H9 (cell line): ENCODE measurements around the gene STPG1. TPM values are rescaled to one million over a fixed set of nuclear protein-coding genes. Genes with fewer than 3 reads are reported as not detected.

Source experiments
- DNase-seq: peaks from one replicate; pipeline ENCODE4 v3.0.0-alpha.2; 2017
- H2AFZ ChIP-seq: one replicate; pipeline ENCODE4 v1.6.1; 2013; ENCODE audit warnings: mild to moderate bottlenecking, low read length, control low read depth, moderate library complexity
- H2AK5ac ChIP-seq: 2 replicates; pipeline ENCODE4 v1.6.1; 2013; ENCODE audit warnings: low read length, control low read depth, mixed read lengths; ENCODE audit not compliant: insufficient read length
- H2BK120ac ChIP-seq: one replicate; pipeline ENCODE4 v1.6.1; 2013; ENCODE audit warnings: low read depth, mild to moderate bottlenecking, low read length, control low read depth, inconsistent platforms; ENCODE audit not compliant: poor library complexity, severe bottlenecking
- H2BK12ac ChIP-seq: 2 replicates; pipeline ENCODE4 v1.6.1; 2013; ENCODE audit warnings: low read length, control low read depth, mixed read lengths, low read depth; ENCODE audit not compliant: insufficient read length
- H2BK15ac ChIP-seq: 2 replicates; pipeline ENCODE4 v1.6.1; 2013; ENCODE audit warnings: low read depth, low read length, control low read depth
- H2BK20ac ChIP-seq: one replicate; pipeline ENCODE4 v1.6.1; 2013; ENCODE audit warnings: low read depth, mild to moderate bottlenecking, low read length, control low read depth, inconsistent platforms; ENCODE audit not compliant: poor library complexity, severe bottlenecking
- H2BK5ac ChIP-seq: 2 replicates; pipeline ENCODE4 v1.6.1; 2013; ENCODE audit warnings: low read length, control low read depth, mixed read lengths; ENCODE audit not compliant: insufficient read length
- H3K14ac ChIP-seq: 2 replicates; pipeline ENCODE4 v1.6.1; 2013; ENCODE audit warnings: low read length, control low read depth; ENCODE audit not compliant: insufficient read depth
- H3K18ac ChIP-seq: 2 replicates; pipeline ENCODE4 v1.6.1; 2013; ENCODE audit warnings: low read depth, mild to moderate bottlenecking, mixed read lengths, low read length, control low read depth; ENCODE audit not compliant: insufficient read length
- H3K23ac ChIP-seq: 2 replicates; pipeline ENCODE4 v1.6.1; 2013; ENCODE audit warnings: low read length, control low read depth, mixed read lengths, low read depth; ENCODE audit not compliant: insufficient read length
- H3K23me2 ChIP-seq: 2 replicates; pipeline ENCODE4 v1.6.1; 2013; ENCODE audit warnings: low read depth, mild to moderate bottlenecking, mixed read lengths, low read length, control low read depth; ENCODE audit not compliant: insufficient read length, poor library complexity, severe bottlenecking
- H3K27ac ChIP-seq: 2 replicates; pipeline ENCODE4 v1.5.1; 2013; ENCODE audit warnings: low read length, control low read depth, mixed read lengths, low read depth; ENCODE audit not compliant: insufficient read length
- H3K27me3 ChIP-seq: 2 replicates; pipeline ENCODE4 v1.6.1; 2013; ENCODE audit warnings: low read length, control low read depth, inconsistent platforms; ENCODE audit not compliant: insufficient read depth
- H3K4ac ChIP-seq: 2 replicates; pipeline ENCODE4 v1.6.1; 2013; ENCODE audit warnings: low read depth, mild to moderate bottlenecking, control low read depth, inconsistent platforms, low read length, moderate library complexity
- H3K4me1 ChIP-seq: 2 replicates; pipeline ENCODE4 v1.6.1; 2013; ENCODE audit warnings: low read length, control low read depth, inconsistent platforms; ENCODE audit not compliant: insufficient read depth
- H3K4me2 ChIP-seq: 2 replicates; pipeline ENCODE4 v1.6.1; 2013; ENCODE audit warnings: low read length, control low read depth, mixed read lengths; ENCODE audit not compliant: insufficient read length, insufficient read depth
- H3K56ac ChIP-seq: 2 replicates; pipeline ENCODE4 v1.6.1; 2013; ENCODE audit warnings: low read depth, mild to moderate bottlenecking, mixed read lengths, low read length, control low read depth; ENCODE audit not compliant: insufficient read length
- H3K79me1 ChIP-seq: 2 replicates; pipeline ENCODE4 v1.6.1; 2013; ENCODE audit warnings: low read depth, mild to moderate bottlenecking, moderate library complexity, low read length, control low read depth, inconsistent platforms; ENCODE audit not compliant: insufficient read depth, poor library complexity, severe bottlenecking
- H3K79me2 ChIP-seq: 2 replicates; pipeline ENCODE4 v1.6.1; 2013; ENCODE audit warnings: low read length, control low read depth, inconsistent platforms; ENCODE audit not compliant: insufficient read depth
- H3K9ac ChIP-seq: 2 replicates; pipeline ENCODE4 v1.6.1; 2013; ENCODE audit warnings: low read length, control low read depth, mixed read lengths; ENCODE audit not compliant: insufficient read length; ENCODE audit errors: extremely low read depth
- H3K9me3 ChIP-seq: one replicate; pipeline ENCODE4 v1.6.1; 2013; ENCODE audit warnings: low read depth, low read length, inconsistent platforms; ENCODE audit not compliant: control insufficient read depth
- H3T11ph ChIP-seq: one replicate; pipeline ENCODE4 v1.6.1; 2013; ENCODE audit warnings: mild to moderate bottlenecking, low read length, control low read depth, inconsistent platforms
- H4K20me1 ChIP-seq: one replicate; pipeline ENCODE4 v1.6.1; 2013; ENCODE audit not compliant: control insufficient read depth, insufficient read length, insufficient read depth
- H4K5ac ChIP-seq: 2 replicates; pipeline ENCODE4 v1.6.1; 2013; ENCODE audit warnings: low read depth, mild to moderate bottlenecking, mixed read lengths, low read length, control low read depth; ENCODE audit not compliant: insufficient read length
- H4K8ac ChIP-seq: replicated peaks from 2 replicates; pipeline ENCODE4 v1.6.1; 2013; ENCODE audit warnings: low read length, control low read depth, mixed read lengths, low read depth; ENCODE audit not compliant: insufficient read length
- H4K91ac ChIP-seq: 2 replicates; pipeline ENCODE4 v1.6.1; 2013; ENCODE audit warnings: low read depth, mild to moderate bottlenecking, moderate library complexity, mixed read lengths, low read length, control low read depth; ENCODE audit not compliant: insufficient read length
- H3K27ac Mint-ChIP-seq, 3 experiments: 2 replicates in 2 of 3; 3 replicates in 1 of 3; pipeline ENCODE4 v1.8.0; 2020 to 2021; ENCODE audit warnings: mixed read lengths in 3 of 3, mild to moderate bottlenecking in 1 of 3, moderate library complexity in 1 of 3
- H3K27me3 Mint-ChIP-seq: 2 replicates; pipeline ENCODE4 v1.8.0; 2021; ENCODE audit warnings: low read depth, mild to moderate bottlenecking, moderate library complexity, mixed read lengths
- H3K36me3 Mint-ChIP-seq, 3 experiments: 2 replicates in 2 of 3; 3 replicates in 1 of 3; pipeline ENCODE4 v1.8.0; 2020 to 2021; ENCODE audit warnings: low read depth in 3 of 3, mixed read lengths in 3 of 3; ENCODE audit not compliant: insufficient read depth in 1 of 3
- H3K4me1 Mint-ChIP-seq, 2 experiments: 2 replicates each; pipeline ENCODE4 v1.8.0; 2020; ENCODE audit warnings: mixed read lengths in 2 of 2
- H3K4me3 Mint-ChIP-seq, 2 experiments: 2 replicates in 1 of 2; 3 replicates in 1 of 2; pipeline ENCODE4 v1.8.0; 2020 to 2021; ENCODE audit warnings: mild to moderate bottlenecking in 2 of 2, mixed read lengths in 2 of 2, moderate library complexity in 1 of 2
- H3K9me3 Mint-ChIP-seq, 2 experiments: 2 replicates in 1 of 2; 3 replicates in 1 of 2; pipeline ENCODE4 v1.8.0; 2020; ENCODE audit warnings: mild to moderate bottlenecking in 2 of 2, mixed read lengths in 2 of 2, moderate library complexity in 1 of 2
- CTCF ChIP-seq: fragments of 200-600 bp; sonication (generic); conservative IDR thresholded peaks from 3 replicates; pipeline ENCODE4 v1.8.0; 2021; ENCODE audit warnings: antibody characterized with exemption, mild to moderate bottlenecking
- WGBS: extraction: QIAGEN DNeasy Blood & Tissue Kit; methylation state at CpG from one replicate; pipeline ENCODE4 v1.1.7; 2013; ENCODE audit warnings: missing lambda C conversion rate, low lambda C conversion rate, mixed read lengths; ENCODE audit not compliant: insufficient read length; ENCODE audit errors: extremely low coverage; 5-methylcytosine and 5-hydroxymethylcytosine counted together
- total RNA-seq: library from RNA; stranded (reverse); gene quantifications from 2 replicates; pipeline ENCODE4 v1.2.1, GENCODE V29; 2021

Gene STPG1
- total RNA-seq, 1 experiment from 2014 or later: 8.3 TPM

DNA sequence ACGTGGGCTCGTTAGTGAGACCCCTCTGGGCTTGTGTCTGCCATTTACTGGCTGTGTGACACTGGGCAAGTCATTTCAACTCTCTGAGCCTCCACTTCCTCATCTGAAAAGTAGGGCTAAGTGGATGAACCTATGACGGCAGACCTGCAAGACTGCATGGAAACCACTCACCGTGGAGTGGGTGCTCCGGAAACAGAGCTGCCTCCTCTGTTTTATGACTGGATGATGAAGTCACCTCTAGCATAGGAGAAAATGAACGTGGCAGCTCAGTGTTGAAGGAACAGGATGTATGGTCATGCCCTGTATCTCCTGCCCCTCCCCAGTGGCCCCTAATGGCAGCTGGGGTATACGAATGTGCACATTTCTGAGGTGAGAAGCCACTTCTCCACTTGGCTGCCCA is 40.5 kb downstream of the STPG1 start:
- no peak overlapping the region for H2BK15ac ChIP-seq
- H3K4me2 ChIP-seq: no peak overlapping the region
- no peaks in the 10 kb centered on the region for H3K4me1 ChIP-seq
- Mint-ChIP-seq H3K36me3 (peaks cover 0 to 12% (median 9%) of the 10 kb centered on the region in 3 experiments; a peak in 6 of 7 replicates), H3K4me1 (peaks cover 20 to 33% of the 10 kb centered on the region in 2 experiments), H3K4me3 (no peak overlapping the region), H3K9me3 (no peaks in the 10 kb centered on the region), H3K27me3 (no peaks in the 10 kb centered on the region), H3K27ac (peak overlapping the region in 1 of 3 experiments; percentile 89; a peak in 2 of 7 replicates)
- H3K23ac ChIP-seq: no peak overlapping the region
- H4K20me1 ChIP-seq: no peaks in the 10 kb centered on the region
- no peak for DNase-seq
- no peak overlapping the region for H4K8ac ChIP-seq
- H3K9ac ChIP-seq: no peak overlapping the region
- H3K27me3 ChIP-seq: no peaks in the 10 kb centered on the region
- H3K79me1 ChIP-seq: no peaks in the 10 kb centered on the region
- no peaks in the 10 kb centered on the region for H3K23me2 ChIP-seq
- no peak overlapping the region for H4K5ac ChIP-seq
- no peak overlapping the region for H3K27ac ChIP-seq
- no peak overlapping the region for H2BK12ac ChIP-seq
- no peak for TF ChIP-seq CTCF
- no peak overlapping the region for H4K91ac ChIP-seq
- H3K56ac ChIP-seq: no peak overlapping the region
- H3K18ac ChIP-seq: no peak overlapping the region
- no peak overlapping the region for H2BK120ac ChIP-seq
- H3K14ac ChIP-seq: no peak overlapping the region
- H2AFZ ChIP-seq: no peak overlapping the region
- H3T11ph ChIP-seq: no peak overlapping the region
- H2BK20ac ChIP-seq: no peak overlapping the region
- H3K79me2 ChIP-seq: no peaks in the 10 kb centered on the region
- no peak overlapping the region for H2AK5ac ChIP-seq
- H2BK5ac ChIP-seq: no peak overlapping the region
- no peaks in the 10 kb centered on the region for H3K9me3 ChIP-seq
- WGBS: no CpG with 5 or more reads among the region's 7 CpGs
- no peak overlapping the region for H3K4ac ChIP-seq
